ENCODE data around the gene ARV1.
"Not testable (repeated sequence)": the region's sequence is repeated elsewhere in the genome, so short reads cannot be mapped to it uniquely, and the experiment has no call there.

DNA sequence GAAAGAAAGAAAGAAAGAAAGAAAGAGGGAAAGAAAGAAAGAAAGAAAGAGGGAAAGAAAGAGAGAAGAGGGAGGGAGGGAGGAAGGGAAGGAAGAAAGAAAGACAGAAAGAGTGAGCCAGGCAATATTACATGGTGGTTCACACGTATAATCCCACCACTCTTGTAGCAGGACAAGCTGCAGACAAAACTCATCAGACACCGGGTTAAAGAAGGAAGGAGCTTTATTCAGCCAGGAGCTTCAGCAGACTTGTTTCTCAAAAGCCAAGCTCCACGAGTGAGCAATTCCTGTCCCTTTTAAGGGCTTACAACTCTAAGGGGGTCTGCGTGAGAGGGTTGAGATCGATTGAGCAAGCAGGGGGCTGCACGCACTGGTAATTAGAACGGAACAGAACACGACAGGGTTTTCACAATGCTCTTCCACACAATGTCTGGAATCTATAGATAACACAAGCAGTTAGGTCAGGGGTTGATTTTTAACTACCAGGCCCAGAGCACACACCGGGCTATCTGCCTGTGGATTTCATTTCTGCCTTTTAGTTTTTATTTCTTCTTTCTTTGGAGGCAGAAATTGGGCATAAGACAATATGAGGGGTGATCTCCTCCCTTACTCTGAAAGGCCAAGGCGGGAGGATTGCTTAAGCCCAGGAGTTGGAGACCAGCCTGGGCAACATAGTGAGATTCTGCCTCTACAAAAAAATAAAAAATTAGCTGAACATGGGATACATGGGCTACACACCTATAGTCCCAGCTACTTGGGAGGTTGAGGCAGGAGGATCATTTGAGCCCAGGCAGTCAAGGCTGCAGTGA, 67.2 kb downstream of the ARV1 start:
- TF ChIP-seq, protein P1, sequence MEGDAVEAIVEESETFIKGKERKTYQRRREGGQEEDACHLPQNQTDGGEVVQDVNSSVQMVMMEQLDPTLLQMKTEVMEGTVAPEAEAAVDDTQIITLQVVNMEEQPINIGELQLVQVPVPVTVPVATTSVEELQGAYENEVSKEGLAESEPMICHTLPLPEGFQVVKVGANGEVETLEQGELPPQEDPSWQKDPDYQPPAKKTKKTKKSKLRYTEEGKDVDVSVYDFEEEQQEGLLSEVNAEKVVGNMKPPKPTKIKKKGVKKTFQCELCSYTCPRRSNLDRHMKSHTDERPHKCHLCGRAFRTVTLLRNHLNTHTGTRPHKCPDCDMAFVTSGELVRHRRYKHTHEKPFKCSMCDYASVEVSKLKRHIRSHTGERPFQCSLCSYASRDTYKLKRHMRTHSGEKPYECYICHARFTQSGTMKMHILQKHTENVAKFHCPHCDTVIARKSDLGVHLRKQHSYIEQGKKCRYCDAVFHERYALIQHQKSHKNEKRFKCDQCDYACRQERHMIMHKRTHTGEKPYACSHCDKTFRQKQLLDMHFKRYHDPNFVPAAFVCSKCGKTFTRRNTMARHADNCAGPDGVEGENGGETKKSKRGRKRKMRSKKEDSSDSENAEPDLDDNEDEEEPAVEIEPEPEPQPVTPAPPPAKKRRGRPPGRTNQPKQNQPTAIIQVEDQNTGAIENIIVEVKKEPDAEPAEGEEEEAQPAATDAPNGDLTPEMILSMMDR (IDR thresholded peaks at IDR 0.05), result not testable (repeated sequence)
- not testable (repeated sequence) for TF ChIP-seq POLR2A (IDR thresholded peaks at IDR 0.05)
